T-helper 9 cell (primary cell): ENCODE results near the gene AMBP.

Experiments used
- DNase-seq: peaks from one replicate; pipeline ENCODE4 v3.0.0-alpha.2; 2020

Gene AMBP

GRCh38 chr9:114072184-114073140 lies 5.6 kb downstream of the AMBP start:
- DNase-seq, result no peak

DNA sequence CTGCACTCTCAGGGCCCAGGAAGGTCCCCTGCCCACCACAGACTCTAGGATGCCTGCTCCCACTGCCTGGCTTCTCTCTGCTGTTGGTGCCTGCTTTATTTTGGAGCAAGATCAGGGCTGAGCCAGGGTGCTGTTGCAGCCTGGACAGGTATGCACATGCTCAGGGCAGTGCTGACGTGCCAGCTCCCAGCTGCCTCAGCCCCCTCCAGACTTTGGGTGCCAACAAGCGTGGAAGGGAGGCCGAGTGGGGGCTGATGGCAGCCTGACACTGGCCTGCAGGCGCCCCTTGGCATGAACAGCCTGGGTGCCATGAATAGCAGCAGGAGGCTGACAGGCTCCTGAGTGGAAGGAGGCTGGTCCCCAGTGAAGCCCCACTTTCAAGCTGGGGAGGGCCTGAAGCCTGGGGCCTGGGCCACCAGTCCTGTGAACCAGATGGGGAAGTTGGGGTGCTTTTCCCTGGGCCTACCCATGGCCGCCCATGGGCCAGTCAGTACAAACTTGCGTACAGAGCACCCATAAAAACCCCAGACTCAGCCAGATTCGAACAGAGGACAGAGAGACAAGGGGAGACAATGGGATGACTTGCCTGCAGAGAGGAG lies 6.8 kb downstream of the AMBP start:
- DNase-seq, result no peak

GRCh38 chr9:114070188-114071103 lies 7.7 kb downstream of the AMBP start:
- DNase-seq, result no peak

- no peak for DNase-seq
These were observed 8.5 kb downstream of the AMBP start for GRCh38 chr9:114069476-114070187.

- DNase-seq, result no peak
These were observed 12.8 kb downstream of the AMBP start for GRCh38 chr9:114065304-114065703.

DNA sequence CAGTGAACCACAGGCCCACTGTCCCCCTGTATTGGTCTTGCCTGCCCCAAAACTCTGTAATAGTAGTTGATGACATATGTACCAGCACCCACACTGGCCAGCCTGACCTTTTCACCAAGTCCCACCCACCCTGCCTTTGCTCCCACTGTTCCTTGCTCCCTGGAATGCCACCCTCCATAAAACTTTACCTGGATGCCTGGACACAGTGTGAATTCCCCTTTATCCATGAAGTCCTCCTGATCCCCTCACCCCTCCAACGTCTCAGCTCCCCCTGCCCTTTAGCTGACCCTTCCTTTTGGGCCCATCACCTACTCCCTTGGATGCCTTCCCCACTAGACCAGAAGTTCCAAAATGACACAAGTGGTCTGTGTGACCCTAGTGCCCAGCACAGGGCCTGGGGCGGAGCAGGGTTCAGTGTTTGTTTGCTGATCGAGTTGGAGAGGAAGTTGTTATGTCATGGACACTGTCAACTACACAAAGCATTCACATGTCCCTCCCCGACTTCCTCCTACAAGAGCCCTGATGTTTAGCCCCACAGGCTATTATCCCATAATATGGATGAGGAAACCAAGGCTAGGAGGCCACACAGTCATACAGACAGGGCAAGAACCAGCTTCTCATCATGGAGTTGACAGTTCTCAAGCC lies 16.1 kb downstream of the AMBP start:
- no peak for DNase-seq

DNA sequence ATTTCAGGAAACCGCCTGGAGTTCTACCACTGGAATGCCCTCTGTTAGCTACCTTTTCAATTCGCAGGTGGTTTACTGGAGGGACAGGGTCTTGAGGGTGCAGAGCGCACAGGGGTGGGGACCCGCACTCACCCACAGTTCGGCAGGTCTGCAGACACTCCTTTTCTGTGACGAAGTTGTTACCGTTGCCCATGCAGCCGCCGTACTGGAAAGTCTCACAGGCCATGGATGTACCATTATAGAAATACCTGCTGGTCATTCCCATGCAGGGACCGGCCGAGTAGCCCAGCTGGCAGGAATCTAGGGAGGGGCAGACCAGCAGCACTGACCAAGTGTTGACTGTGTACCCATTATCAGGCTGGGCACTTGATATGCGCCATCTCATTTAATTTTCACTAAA lies 16.8 kb downstream of the AMBP start:
- DNase-seq, result no peak

DNA sequence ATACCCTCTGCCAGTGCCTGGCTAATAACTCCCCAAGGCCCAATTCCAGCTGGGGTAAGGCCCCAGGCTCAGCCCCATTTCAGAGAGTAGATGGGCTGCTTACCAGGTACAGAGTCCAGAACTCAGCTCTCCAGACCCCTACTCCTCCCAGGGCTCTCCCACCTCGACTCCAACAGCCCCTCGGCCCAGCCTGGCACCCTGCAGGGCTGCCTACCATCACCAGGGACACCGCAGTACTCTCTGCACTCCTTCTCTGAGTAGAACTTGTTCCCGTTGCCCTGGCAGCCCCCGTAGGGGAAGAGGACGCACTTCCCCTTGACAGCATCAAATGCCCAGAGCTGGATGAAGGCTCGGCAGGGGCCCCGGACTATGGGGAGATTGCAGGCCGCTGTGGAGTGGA lies 17.4 kb downstream of the AMBP start:
- no peak for DNase-seq

GRCh38 chr9:114060070-114060469 lies 18.0 kb downstream of the AMBP start:
- DNase-seq, result no peak

- DNase-seq, result no peak
These were observed 18.9 kb downstream of the AMBP start for GRCh38 chr9:114059047-114059803.

- DNase-seq, result no peak
These were observed 19.4 kb downstream of the AMBP start for GRCh38 chr9:114058688-114059046.

DNA sequence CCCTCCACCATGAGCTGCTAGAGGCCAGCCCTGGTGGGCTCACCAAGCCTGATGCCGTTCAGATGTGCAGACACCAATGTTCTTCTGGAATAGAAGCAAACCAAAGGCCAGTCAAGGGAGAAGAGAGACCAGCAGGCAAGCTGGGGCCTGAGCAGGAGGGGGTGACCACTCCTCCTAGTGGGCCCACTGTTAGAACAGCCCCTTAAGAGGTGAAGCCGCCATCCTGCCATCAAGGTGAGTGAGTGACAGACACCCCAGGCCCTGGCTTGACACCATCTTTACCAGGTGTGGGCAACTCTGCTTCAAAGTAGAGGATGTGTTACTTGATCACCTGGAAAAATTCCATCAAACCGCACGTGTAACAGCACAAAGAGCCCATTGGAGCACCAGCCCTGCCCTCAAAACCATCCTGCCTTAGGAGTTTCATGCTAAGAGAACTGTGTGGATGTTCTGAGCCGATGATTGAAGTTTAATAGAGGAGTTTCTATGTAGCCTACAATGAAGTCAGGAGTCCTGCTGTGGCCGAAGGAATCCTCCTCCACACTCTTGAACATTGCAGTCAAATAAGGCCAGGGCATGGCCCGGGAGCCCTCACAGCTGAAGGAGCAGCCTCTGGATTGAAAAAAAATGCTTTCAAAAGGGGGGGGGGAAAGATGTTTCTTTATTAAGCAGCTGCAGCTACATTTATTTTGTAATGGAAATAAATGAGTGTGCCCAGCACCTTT lies 20.8 kb downstream of the AMBP start:
- no peak for DNase-seq

DNA sequence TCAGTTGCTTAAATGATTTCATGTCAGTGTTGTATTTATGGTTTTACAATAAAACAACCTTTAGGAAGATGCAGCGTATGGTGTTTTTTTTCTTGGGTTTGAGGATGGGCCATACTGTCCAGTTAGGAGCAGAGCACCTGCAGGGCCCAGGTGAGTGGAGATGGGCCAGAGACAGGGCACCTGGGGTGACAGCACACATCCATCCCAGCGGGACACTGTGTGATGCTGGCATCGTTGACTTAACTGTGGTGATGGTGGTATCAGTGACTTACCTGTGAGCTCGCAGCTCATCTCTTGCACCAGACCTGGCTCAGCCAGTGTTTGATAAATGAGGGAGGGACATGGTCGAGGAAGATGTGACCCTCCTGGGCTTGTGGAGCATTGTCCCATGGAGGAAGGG lies 21.6 kb downstream of the AMBP start:
- no peak for DNase-seq

DNA sequence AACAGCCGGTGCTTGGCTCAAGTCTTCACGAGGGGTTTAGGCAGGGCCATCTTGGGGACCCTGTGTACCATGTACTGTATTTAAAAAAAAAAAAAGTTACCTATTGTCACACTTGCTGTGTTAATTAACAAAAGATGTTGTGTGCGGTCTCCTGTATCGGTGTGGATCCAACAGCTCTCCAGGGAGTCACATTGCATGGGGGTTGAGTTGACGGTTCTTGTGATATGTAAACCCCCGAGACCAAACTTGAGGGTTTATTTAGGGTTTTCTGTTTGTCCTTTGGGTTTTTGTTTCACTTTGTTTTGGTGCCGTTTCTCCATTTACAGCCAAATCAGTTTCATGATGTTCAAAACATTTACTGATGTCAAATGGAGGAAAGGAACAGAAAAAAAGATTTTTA lies 22.2 kb downstream of the AMBP start:
- DNase-seq, result no peak

- no peak for DNase-seq
These were observed 23.0 kb downstream of the AMBP start for GRCh38 chr9:114055061-114055460.

GRCh38 chr9:114054191-114054690 lies 23.9 kb downstream of the AMBP start:
- DNase-seq, result no peak

- no peak for DNase-seq
These were observed 24.7 kb downstream of the AMBP start for GRCh38 chr9:114053246-114054005.

DNA sequence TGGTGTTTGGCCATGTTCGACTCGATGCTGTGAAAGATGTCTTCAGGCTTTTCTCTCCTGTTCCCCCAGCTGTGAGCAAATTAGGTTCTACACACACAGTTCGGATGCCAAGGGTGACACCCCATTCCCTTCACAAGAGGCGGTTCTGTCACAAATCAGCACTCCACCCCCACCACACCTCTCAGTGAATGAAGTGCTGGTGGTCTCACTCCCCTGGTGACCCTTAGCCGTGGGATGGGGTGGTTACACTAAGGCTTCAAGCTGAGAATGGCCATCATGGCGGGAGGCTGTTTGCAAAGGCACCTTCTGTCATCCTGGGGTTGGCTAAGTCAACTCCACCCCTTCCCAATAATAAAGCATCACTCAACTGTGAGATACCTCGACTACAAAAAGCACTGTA lies 26.4 kb downstream of the AMBP start:
- no peak for DNase-seq

- no peak for DNase-seq
These were observed 26.8 kb downstream of the AMBP start for GRCh38 chr9:114051281-114051680.

GRCh38 chr9:114050646-114051045 lies 27.5 kb downstream of the AMBP start:
- no peak for DNase-seq
